ENCODE results near the gene RAX2.
"Not testable (repeated sequence)": the region's sequence is repeated elsewhere in the genome, so short reads cannot be mapped to it uniquely, and the experiment has no call there.

Gene RAX2

DNA sequence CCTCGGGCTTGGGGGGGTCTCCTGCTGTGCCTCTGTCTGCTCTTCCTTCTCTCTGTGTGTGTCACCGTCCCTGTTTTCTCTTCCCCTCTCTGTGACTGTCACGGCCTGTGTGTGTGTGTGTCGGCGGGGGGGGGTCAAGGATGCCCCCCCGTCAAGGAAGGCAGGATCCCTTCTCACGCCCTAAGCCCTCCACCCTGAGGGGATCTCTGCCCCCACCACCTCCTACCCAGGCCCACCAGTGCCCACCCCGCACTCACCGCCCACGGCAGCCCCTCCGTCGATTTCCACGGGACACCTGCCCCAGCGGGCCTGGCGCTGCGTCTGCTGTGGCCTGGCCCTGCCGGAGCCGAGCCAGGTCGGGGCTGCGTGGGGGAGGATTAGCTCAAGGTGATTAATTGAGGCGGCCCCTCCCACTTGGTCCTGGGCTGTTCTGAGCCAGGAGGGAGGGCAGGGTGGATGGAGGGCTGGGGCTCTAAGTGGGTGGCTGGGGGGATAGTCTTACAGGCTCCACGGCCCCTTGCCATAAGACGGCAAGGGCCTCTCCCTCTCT lies at the start of gene RAX2:
Gene RAX2, minus strand, starts transcription at position 323 of the 550 bp plus-strand sequence. CDS start 486 bp downstream, outside the sequence.
- DNase-seq (ENCODE audit: low spot score): no peak

DNA sequence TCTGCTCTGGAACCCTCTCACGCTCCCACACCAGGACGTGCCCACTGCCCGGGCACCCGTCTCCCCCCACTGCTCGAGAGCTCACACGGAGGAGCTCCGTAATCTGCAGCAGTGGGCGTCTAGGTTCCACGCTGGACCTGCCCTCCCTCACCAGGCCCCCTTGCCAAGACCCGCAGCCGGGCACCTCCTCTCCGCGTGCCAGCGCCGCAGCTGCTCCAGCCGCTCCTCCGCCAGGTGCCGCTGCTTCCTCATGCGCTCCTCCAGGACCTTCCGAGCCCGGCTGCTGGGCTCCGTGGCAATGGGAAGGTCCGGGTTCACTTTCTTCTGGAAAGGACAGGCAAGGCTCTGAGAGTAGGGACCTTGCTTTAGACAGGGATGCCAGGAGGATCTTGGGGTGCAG lies 49.1 kb upstream of the RAX2 start:
- no peak for DNase-seq (ENCODE audit: low spot score)

- DNase-seq (ENCODE audit: low spot score): no peak
Measured at GRCh38 chr19:3819989-3820388, 48.0 kb upstream of the RAX2 start.

DNA sequence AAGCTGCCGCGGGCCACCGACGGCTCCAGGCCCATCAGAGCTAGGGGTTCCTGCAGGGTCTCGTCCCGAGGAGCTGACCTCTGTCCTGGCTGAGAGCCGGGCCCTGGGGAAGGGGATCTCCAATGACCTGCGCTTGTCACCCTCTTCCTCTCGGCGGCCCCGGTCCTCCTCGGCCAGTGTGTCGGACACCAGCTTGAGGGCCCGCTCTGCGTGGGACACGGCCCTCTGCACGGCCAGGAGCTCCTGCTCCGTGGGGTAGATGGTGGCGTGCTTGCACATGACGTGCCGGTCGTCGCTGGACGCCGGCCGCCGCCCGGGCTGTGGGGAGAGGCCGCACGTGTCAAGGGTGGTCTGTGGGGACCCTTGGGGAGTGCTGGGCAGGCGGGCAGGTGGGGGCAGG lies 46.9 kb upstream of the RAX2 start:
- no peak for DNase-seq (ENCODE audit: low spot score)

- no peak for DNase-seq (ENCODE audit: low spot score)
Measured at GRCh38 chr19:3818466-3818865, 46.4 kb upstream of the RAX2 start.

- DNase-seq (ENCODE audit: low spot score): no peak
Measured at GRCh38 chr19:3817761-3818160, 45.7 kb upstream of the RAX2 start.

GRCh38 chr19:3816566-3817218 lies 44.7 kb upstream of the RAX2 start:
- no peak for DNase-seq (ENCODE audit: low spot score)

GRCh38 chr19:3816148-3816547 lies 44.1 kb upstream of the RAX2 start:
- DNase-seq (ENCODE audit: low spot score): not testable (repeated sequence)

DNA sequence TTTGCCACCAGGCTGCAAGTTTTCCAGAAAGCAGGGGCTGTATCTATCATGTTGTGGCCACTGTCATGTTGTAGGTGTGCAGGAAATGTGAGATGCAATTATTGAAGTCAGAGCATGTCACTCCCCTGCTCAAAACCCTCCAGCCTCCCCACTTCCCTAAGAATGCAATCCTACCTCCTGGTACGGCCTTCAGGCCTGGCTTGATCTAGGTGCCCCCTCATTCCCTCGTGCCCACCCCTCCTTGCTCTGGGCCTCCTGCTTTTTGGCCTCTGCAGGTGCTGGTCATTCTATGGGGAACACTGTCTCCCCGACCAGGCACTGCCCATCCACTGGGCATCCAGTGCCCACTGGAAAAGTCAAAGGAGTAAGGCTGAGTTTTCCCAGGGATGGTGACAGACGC lies 42.6 kb upstream of the RAX2 start:
- no peak for DNase-seq (ENCODE audit: low spot score)

DNA sequence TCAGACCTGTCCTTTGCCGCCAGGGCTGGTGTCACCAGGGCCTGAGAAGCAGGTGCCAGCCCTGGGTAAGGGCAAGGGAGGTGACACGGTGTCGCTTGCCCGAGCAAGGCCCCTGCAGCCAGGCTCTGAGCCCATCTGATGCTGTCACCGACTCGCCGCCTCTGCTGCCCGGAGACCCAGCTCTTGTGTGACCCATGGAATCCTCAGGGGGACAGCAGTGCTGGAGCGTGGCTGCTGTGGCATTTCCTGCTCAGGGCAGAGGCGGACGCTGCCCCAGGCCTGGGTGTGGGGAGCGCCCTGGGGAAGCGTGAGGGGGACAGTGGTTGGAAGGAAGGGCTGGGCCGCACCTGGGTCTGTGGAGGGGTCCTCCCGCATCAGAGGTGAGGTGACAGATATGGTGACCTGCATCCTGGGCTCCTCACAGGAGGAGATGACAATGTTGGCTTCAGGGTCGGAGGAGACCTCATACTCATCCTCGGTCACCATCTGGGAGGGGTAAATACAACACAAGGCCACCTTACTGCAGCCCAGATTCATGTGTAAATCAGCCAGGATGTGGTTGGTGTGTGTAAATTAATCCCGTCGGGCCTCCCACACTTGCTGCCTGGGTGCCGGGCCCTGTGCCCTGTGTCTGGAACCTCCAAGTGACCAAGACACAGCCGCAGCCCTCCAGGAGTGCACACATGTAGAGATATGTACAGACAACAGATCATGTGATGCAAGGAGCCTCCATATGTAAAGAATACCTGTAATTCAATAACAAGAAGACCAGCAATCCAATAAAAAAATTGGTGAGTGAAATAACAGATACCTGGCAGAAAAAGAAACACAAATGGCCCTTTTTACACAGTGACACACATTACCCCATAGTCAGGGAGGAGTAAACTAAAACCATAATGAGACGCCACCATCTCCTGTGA lies 41.7 kb upstream of the RAX2 start:
- no peak for DNase-seq (ENCODE audit: low spot score)

GRCh38 chr19:3810708-3811355 lies 38.8 kb upstream of the RAX2 start:
- no peak for DNase-seq (ENCODE audit: low spot score)

DNA sequence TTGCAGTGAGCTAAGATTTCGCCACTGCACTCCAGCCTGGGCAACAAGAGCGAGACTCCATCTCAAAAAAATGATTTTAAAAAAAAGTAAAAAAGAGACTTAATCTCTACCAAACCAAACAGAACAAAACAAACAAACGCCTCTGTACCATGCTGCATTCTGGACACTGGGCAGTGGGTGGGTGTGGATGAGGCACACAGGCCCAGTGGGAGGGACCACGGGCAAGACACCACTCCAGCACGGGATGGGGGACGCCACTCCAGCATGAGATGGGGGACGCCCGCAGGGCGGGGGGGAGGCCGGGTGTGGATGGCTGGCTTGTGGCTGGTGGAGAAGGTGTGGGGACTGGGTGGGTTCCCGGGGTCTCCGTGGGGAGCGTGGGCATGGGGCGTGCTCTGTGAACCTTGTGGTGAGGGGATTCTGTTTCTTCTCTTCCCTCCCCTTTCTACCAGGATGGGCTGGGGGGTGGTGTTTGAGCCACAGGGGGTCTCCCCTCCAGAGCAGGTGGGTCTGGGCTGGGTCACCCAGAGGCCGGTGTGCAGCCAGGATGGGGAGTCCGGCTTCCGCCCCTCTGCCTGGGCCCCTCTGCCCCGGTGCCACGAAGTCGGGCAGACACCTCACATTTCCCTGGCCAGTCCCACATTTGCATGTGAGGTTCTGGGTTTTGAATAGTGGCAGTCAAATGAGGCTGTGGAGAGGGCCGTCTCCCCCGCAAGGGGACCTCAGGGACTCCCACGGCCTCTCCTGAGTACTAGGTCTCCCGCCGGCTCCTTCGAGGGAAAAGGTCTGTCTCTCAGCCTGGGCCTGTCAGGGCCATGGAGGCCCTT lies 38.1 kb upstream of the RAX2 start:
- peak; percentile 59 for DNase-seq (ENCODE audit: low spot score)

DNA sequence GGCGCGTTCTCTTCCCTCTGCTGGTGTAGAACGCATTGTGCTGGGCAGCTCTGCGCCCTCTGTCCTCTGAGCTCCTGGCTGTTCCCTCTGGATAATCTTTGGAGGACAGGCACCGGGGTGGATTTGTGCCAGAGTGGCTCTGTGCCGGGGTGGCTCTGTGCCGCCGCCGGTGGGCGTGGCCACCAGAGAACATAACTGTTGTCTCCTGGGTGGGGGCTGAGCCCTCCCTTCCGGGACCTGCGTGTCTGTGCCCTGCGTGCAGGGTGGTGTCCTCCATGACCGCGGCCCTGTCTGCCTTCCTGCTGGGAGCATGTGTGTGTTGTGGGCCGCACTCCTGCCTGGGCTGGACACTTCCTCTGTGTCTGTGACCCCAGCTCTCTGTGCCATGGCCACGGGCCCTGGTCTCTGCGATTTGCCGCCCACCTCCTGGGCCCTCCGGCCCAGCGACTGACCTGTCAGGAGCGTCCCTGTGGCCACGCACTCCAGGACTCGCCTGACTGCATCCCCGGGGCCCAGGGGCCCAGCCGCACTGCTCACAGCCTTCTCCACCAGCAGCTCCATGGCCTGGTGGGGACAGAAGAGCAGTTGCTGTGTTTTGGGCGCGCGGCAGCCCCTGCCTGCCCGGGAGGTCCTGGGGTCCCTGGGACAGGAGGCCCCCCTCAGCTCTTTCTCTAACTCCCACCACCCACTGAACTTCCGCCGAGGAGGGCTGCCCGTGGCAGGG lies 36.6 kb upstream of the RAX2 start:
- no peak for DNase-seq (ENCODE audit: low spot score)

DNA sequence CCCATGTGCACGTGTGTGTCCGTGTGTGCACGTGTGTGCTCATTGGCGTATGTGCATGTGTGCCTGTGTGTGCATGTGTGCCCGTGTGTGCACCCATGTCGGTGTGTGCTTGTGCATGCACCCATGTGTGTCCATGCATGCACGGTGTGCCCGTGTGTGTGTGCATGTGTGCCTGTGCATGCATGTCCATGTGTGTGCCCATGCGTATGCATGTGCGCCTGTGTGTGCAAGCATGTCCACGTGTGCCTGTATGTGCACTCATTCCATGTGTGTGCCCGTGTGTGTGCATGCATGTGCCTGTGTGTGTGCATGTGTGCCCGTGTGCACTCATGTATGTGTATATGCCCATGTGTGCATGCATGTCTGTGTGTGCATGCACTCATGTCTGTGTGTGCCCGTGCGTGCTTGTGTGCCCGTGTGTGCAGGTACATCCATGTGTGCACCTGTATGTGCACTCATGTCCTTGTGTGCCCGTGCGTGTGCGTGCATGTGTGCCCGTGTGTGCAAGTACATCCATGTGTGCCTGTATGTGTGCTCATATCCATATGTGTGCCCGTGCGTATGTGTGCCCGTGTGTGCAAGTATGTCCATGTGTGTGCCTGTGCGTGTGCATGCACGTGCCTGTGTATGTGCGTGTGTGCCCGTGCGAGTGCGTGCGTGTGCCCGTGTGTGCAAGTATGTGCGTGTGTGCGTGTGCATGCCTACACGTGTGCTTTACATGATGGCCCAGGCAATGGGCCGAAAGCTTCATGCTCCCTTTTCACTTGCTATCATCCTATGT lies 35.7 kb upstream of the RAX2 start:
- DNase-seq (ENCODE audit: low spot score): no peak

DNA sequence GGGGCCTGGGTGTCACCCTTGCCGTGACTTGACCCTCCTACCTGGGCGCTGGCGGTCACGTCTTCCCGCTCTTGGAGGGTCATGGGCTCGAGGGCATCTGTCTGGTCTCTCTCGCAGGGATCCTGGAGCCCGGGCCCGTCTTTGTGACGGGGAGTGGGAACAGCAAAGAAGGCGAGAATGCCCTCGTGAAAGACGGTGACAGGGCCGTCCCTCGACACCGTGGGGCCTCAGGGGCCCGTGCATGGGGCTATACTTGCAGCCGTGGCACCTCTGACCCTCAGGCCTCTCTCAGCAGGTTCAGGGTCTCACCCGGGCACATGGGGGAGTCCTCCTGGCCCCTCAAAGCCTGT lies 35.1 kb upstream of the RAX2 start:
- DNase-seq (ENCODE audit: low spot score): no peak

DNA sequence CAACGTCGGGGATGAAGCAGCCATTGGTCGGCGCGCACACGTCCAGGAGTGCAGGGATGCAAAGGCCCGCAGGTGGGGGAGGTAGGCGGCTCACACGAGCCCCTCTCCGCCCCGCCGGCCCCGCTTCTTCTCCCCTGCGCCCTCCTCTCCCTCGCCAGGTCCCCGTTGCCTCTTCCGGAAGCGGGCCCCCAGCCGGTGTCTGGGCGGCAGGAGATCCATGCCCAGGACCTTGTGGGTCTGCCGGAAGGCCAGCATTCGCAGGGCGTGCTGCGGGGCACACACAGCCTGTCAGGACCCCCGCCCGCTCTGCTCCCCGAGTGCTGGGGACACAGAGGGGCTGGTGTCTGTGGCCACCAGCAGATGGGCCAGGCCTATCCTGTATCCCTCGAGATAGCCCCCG lies 33.8 kb upstream of the RAX2 start:
- DNase-seq (ENCODE audit: low spot score): no peak

- DNase-seq (ENCODE audit: low spot score): no peak
Measured at GRCh38 chr19:3804429-3804828, 32.4 kb upstream of the RAX2 start.

- no peak for DNase-seq (ENCODE audit: low spot score)
Measured at GRCh38 chr19:3803986-3804385, 32.0 kb upstream of the RAX2 start.

DNA sequence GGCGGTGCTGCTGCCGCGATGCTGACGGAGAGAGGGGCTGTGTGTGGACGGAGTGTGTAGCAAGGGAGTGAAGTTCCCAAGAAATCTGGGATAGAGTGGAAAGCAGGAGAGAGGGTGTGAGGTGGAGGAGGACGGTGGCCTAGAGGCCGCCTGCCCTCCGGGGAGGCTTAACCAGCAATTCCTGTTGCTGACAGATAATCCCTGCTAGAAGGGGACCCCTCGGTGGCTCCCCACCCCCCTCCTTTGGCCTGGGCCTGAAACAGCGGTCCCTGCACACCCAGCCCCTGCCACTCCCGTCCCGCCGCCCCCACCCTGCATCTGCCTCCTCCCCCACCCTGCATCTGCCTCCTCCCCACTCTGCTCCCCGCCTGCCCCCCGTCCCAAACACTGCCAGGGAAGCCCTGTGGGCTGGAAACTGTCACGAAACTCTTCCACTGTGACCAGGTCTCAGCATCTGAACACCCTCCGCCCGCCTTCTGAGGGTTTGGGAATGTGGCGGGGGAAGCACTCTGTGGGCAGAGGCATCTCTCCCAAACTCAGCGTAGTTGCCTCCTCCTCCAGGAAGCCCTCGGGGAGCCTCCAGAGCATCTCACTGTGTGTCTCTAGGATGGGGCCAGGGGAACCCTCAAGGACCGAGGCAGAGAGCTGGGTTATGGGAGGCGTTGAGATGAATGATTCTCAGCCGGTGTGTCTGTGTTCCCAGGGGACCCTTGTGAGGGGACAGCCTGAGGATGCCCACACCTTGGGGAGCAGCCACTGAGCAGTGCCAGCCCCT lies 31.3 kb upstream of the RAX2 start:
- DNase-seq (ENCODE audit: low spot score): no peak

Data from germinal center (tissue), 1 donor.